Stromal cell of bone marrow (primary cell): ENCODE measurements around the gene GTF2H3.
"Not testable (repeated sequence)": the region's sequence is repeated elsewhere in the genome, so short reads cannot be mapped to it uniquely, and the experiment has no call there.

ENCODE experiments used
- DNase-seq: peaks from one replicate; pipeline ENCODE4 v3.0.0-alpha.2; 2012; ENCODE audit warnings: low read depth

GTF2H3 gene

DNA sequence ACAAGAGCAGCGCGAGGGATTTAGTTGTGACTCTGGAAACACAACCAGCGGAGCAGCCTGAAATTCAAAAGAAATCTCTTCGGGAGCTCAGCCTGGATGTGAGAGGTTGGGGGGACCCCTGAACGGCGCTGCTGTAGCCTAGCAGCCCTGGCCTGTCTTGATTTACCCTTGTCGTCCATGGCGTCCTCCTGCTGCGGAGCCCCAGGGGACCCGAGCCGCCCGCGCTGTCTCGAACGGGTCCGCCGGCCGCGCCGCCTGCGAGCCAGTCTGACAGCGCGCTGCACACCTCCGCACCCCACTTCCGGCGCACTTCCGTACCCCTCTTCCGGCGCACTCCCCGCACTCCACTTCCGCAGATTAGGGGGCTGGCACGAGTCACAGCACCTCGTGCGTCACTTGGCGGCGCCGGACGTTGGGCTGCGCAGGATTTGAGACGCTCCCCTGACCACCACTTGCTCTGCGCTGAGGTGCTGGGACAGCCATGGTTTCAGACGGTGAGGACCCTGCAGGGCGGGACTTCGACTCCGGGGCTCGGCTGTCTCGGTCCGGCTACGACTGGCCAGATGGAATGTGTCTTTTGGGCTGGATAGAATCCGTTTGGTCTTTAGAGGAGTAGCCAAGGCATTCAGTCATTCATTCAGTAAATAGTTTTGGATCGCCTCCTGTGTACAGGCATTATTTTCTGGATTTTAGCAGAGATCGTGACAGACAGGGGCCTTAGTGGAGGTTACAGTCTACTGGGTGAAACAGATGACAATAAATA is at the start of gene GTF2H3, which contains the start of gene EIF2B1:
Gene GTF2H3 (plus strand): TSS at position 451 of the 763 bp plus-strand sequence. CDS start 31 bp downstream, at position 482.
Gene EIF2B1 (minus strand): TSS at position 308 of the 763 bp plus-strand sequence. CDS start 129 bp downstream, at position 179.
- peak; percentile 93 for DNase-seq

DNA sequence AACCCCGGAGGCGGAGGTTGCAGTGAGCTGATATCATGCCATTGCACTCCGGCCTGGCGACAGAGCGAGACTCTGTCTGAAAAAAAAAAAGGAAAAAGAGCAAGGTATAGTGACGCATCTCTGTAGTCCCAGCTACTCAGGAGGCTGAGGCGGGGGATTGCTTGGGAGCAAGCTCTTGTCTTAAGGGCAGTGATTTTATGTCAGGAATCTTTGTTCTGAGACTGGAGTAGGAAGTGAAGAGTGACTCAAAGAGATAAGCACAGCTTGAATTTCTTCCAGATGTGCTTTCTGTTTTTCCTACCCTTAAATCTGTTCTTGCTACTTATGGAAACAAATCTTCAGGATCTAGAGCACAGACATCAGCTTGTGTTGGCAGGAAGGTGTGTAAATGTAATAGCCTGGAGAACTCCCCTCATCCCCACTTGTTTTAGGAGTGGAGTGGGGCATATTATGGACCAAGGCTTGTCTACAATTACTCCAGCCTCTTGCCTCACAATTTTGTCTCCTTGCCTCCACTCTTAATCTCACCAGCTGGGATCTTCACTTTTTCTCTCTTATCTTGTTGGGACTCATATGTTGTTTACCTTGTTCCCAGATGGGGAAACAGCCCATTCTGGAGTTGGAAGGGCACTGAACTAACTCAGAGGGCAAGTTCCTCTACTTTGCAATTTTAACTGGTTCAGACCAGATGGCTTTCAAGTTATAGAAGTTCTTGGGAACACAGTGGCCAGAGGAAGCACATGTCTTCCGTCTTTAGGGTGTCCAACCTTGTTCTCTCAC is 41.7 kb upstream of the GTF2H3 start:
- no peak for DNase-seq

DNA sequence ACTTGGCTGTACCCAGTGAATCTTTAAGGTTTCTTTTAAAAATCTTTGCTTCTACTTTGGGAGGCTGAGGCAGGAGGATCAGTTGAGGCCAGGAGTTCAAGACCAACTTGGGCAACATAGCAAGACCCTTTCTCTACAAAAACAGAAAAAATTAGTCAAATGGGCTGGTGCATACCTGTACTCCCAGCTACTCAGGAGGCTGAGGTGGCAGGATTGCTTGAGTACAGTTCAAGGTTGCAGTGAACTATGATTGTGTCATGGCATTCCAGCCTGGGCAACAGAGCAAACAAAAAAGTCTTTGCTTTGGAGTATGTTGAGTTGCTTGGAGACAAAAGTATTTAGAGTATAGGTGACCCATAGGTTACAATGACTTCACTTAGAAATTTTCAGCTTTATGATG is 37.9 kb upstream of the GTF2H3 start:
- no peak for DNase-seq

DNA sequence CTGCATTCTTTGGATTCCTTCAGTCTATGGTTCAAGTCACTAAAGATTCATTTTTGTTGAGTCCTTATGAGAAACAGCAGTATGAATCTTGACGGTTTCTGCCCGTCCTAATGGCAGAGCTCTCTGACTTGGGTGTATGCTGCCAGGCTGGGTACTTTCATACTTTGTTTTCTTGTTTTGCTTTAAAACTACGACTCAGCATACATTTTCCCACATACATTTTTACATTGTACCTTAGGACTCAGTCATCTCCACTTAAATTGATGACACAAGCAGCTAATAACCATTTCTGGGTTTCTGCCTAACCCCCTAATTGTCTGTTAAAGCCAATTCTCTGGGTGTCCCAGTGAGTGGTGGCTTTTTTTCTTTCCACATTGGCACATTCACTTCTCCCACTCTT is 36.5 kb upstream of the GTF2H3 start:
- DNase-seq = no peak

DNA sequence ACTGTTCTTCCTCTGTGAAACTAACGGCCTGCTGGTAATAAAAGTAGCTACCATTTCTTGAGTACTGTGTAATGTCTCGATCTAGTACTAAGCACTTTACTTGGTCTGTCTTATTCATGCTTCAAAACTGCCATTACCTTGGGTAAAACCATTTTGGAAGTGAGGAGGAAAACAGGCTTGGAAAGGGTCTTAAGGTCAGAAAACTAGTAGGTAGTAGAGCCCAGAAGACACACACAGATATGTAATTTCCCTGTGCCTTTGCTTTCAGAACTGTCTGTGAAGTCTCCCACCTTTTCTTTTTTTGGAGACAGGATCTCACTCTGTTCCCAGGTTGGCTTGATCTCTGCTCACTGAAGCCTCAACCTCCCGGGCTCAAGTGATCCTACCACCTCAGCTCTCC is 35.1 kb upstream of the GTF2H3 start:
- no peak for DNase-seq

DNA sequence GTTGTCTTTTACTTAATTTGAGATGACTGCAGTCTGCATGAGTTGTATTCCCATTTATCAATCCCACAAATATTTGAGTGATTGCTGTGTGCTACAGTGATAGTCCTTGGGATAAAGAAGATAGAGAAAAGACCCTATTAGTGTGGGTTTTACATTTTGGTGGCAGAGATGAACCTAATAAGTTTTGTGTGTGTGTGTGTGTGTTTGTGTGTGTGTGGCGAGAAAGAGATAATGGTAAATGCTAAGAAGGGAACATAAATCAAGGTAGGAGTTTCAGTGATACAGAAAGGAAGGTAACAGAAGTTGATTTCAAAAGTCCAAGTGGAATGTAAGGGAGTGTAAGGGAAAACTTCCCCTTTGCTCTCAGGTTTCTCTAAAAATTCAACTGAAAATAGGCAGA is 34.3 kb upstream of the GTF2H3 start:
- DNase-seq = no peak

DNA sequence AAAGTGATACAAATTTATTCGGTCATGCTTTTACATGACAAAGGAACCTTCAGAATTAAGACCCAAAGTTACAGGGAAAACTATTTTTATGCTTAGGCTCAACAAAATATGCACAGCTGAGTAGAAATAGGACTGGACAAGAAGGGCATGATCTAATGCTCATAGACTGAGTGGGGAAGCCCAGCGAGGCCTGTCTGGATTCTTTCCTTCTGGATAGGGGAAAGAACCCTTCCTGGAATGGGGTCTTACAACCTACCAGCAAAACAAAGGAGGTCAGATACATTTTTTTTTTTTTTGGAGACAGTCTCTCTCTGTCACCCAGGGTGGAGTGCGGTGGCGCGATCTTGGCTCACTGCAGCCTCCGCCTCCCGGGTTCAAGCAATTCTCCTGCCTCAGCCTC is 33.9 kb upstream of the GTF2H3 start:
- no peak for DNase-seq

DNA sequence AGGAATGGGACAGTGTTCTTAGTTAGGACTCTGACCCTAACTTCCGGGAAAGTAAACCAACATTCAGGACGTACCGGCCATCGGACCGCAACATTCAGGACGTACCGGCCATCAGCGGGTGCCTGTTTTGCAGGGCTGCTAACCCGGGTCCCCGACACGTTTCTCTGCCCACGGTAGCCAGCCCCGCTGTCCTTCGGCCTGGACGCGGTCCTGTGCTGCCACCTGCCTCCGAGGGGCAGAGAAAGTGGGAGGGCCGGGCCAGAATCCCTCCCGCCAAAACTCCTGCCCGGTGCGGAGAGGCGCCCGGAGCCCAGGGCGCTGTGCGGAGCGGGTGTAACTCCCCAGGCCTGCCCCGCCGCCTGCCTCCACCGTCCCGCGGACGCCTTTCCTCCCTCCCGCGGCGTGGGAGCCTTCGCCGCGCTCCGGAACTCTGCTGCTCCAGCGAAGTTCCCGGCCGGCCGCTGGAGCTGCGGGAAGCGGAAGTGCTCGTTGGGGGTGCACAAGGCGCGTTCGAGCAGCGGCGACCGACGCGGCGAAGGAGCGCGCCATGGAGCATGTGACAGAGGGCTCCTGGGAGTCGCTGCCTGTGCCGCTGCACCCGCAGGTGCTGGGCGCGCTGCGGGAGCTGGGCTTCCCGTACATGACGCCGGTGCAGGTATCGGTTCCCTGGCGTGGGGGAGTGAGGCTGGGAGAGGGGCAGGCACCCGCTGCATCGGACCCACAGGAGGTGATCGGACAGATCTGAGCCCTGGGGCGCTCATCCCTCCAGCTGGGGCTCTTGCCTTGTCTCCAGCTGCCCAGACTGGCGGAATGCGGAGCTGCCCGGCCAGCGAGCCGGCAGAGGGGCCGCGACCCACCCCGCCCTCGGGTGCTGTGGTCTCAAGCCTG is 31.8 kb upstream of the GTF2H3 start, which contains the start of gene DDX55:
Gene DDX55 (plus strand): TSS at position 498 of the 888 bp plus-strand sequence. CDS start 50 bp downstream, at position 548.
- peak; percentile 61 for DNase-seq

DNA sequence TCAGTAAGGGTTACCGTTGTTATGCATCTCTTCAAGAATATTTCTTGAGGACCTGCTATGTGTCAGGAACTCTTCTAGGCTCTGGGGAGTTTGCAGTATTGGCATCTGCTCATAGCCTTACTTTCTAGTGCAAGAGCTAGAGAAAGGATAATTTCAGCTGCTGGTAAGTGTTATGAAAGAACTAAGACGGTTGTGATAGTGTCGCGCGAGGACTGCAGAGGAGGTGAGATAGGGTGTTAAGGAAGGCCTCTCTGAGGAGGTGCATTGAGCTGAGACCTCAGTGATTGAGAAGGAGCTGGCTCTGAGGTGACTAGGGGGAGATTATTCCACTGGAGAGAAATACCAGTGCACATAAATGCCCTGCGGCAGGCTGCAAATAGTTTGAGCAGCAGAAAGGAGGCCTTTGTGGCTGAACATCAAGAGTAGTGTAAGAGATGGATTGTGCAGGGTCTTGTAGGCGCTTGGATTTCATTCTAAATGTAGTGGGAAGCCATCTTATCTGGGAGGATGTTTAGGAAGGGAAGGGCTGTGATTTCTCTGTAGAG is 30.9 kb upstream of the GTF2H3 start:
- no peak for DNase-seq

DNA sequence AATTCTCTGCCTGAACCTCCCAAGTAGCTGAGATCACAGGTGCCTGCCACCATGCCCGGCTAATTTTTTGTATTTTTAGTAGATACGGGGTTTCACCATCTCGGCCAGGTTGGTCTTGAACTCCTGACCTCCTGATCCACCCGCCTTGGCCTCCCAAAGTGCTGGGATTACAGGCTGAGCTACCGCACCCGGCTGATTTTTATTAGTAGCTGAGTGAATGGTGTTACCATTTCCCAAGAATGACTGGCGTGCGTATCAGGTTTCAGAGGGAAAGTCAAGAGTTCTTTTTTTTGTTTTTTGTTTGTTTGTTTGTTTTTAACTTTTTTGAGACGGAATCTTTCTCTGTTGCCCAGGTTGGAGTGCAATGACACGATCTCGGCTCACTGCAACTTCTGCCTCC is 30.1 kb upstream of the GTF2H3 start:
- not testable (repeated sequence) for DNase-seq

DNA sequence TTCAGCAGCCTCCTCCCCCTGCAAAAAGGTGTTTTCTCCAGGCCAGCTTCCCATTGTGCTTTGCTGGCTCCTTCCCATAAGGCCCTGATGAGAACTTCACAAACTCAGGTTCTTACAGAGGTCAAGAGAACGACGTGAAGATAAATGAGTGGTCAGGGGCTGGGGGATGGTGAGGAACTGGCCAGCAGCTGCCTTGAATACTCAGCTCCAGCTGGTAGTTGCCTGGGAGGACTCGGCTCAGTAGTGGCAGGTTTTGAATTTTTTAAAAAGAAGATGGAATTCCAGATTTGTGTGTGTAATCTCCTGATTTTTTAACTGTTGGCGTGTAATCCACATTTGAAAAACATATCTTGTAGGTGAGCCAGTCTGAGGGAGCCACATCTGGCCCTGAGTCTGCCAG is 25.9 kb upstream of the GTF2H3 start:
- DNase-seq = no peak

DNA sequence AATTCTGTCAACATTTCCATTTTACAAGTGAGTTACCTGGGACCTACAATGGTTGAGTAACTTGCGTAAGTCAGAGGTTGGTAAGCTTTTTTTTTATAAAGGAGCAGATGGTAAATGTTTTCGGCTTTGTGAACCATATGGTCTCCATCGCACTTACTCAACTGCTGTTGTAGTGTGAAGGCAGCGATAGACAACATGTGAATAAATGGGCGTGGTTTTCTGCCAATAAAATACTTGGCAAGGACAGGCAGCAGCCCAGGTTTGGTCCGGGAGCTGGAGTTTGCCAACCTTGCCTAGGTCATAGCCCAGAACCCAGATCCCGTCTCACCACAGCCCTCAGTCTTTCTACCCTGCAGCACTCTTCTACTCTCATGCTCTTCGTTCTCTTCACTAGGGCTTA is 25.4 kb upstream of the GTF2H3 start:
- DNase-seq = no peak

DNA sequence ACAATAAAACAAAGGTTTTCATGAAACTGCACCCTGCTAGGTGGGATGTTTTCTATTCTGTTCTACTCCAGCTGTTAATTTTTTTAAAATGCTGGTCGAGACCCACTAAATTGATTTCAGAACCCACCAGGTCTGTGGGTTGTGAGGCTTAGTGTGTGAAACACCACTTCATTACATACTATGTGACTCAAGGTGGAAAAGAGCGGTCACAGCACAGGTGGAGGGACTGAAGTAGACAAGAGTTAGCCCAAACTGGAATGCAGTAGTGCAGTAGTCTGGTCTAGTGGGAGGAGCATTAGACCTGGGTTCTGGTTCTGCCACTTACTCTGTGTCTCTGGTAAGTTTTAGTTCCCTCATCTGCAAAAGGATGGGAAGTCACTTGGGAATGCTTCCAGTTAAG is 19.5 kb upstream of the GTF2H3 start:
- no peak for DNase-seq

DNA sequence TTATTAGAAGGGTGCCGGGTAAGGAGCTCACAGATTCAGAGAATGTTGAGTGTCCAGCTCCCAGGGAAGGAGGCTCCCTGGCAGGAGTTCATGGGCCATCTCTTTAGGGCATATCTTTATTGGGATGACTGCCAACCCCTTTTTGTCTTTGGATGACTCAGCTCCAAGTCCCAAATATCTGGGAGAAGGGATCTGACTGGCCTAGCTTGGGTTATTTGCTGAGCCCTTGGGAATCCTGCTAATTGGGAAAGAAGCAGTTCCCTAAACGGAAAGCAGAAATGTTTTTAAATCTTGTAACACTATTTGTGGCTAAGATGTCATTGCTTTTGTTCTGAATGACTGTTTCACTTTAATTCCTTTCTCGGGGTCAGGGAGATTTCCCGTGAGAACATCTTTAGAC is 19.1 kb upstream of the GTF2H3 start:
- DNase-seq = peak; percentile 74

DNA sequence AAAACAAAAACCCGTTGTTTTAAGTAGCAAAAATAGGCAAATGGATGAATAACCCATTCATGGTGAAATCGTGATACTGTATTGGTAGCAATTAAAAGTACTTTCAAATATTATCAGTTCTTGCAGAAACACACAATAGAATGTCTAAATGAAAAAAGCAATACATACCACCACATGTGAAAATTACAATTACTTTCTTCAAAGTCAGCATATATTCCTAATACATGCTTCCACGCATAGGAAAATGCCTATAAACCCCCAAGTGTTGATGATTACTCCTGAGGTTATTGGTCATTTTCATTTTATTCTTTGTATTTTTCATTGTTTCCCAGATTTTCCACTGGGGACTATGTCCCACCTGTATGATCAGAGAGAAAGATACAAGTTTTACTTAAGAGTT is 16.5 kb upstream of the GTF2H3 start:
- no peak for DNase-seq

DNA sequence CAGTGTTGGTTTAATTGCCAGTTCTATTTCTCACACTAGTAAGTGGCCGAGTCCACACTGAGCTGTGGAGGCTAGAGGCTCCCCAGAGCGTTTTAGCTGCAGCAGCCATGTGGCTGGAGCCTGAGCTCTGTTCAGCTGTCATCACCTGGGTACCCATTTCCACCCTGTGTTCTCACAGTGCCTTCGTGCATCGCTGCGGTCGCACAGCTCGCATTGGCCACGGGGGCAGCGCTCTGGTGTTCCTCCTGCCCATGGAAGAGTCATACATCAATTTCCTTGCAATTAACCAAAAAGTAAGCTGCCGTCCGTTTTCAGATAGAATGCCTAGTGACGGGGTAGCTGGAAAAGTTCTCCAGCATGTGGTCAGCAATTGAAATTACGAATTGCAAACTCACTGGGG is 16.0 kb upstream of the GTF2H3 start:
- no peak for DNase-seq

DNA sequence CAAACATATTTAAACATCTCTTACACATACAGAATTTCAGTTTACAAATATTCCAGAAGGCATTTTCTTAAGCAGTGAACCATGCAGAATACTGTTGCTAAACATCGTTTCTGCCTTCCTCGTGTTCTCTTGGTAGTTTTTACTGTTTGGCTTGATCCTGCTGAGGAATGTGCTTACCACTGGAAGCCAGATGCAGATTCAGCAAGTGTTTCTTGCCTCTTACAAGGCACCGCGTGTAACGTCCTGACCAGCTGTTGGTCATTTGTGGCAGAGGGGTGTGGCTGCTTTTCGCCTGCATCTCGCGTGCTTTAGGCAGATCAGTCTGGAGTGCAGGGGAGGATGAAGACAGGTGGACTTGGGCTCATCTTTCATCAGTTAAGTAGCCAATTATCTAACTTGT is 12.5 kb upstream of the GTF2H3 start:
- DNase-seq = no peak

DNA sequence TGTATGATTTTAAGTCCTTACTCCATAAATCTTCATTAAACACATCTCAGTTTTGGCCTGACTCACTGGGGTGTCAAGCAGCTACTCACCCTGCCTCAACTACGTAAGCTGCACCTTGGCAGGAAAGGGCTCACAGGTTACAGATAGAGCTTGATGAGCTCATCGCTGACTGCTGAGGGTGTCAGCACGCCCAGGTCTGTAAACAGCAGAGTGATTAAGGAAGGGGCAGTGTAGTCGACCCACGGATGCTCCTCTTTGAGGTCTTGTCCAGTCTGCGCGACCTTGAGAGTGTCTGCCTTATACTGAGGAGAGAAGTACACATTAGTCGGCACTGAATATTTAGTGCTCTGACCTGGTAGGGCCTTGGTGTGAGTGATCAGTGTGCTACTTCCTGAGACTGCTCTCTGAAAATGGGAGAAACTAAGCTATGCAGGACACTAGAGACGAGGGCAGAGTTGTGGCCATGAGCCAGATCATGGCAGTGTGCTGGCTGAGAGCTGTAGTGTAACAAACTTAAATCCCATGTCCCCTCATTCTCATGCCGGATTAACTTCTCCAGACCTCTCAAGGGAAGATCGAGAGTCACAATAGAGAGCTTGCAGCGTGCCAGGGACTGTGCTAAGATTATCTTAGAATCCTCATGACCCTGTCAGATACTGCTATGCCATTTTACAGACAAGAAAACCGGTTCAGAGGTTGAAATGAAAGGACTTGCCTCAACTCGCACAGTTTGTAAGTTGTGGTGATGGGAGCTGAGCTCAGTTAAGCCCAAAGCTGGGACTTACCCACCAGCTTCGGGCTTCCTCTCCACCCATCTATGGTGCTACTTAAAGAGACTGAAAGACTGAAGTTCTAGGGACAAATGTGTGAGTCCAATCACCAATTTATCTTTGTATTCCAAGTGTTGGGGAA is 11.8 kb upstream of the GTF2H3 start:
- no peak for DNase-seq

DNA sequence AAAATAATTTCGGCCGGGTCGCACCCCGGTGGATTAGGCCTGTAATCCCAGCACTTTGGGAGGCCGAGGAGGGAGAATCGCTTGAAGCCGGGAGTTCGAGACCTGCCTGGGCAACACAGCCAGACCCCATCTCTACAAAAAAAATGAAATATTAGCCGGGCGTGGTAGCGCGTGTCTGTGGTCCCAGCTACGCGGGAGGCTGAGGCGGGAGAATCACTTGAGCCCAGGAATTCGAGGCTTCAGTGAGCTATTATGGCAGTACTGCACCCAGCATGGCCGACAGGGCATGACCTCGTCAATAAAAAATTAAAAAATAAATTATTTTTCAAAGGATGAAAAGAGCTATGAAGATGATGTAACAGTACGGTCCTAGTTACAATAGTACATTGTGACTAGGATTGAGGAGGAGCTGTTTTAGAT is 523 bp downstream of the GTF2H3 start:
- no peak for DNase-seq

DNA sequence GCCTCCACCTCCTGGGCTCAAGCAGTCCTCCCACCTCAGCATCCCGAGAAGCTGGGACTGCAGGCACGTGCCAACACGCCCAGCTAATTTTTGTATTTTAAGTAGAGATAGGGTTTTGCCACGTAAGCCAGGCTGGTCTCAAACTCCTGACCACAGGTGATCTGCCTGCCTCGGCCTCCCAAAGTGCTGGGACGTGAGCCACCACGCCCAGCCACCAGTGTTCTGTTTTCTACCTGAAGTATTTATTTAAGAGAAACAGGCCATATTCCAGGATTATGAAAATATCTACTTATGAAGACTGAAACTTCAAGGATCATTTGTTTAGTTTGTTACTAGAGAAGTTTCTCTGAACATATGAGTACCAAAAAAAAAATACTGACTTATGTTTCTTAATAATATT is 10.3 kb downstream of the GTF2H3 start:
- DNase-seq = no peak

DNA sequence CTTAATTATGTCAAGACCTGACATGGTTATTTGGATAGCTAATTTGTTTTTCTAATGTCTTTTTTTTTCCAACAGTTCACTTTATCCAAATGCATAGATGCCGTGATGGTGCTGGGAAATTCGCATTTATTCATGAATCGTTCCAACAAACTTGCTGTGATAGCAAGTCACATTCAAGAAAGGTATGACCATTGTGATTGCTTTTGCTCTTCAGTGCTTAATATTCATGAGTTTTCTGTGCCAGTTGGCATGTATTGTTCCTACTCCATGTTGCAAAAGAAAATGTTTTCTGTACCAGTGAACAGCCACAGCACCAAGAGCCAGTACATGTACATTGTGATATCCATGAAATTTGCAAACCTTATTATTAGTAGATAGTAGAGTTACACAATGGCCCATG is 11.8 kb downstream of the GTF2H3 start:
- DNase-seq = no peak
